K562 (cell line): Measurements from ENCODE around the gene IGLON5. TPM values are rescaled to one million over a fixed set of nuclear protein-coding genes. Genes with fewer than 3 reads are reported as not detected.
A peak's percentile ranks its signal among the peaks of the same experiment; 100 is the strongest.

ENCODE experiments used
- ADNP ChIP-seq: fragments of 200-800 bp; sonication (Bioruptor generic); IDR thresholded peaks from 2 replicates; pipeline ENCODE4 v1.6.1; 2016; ENCODE audit warnings: missing genetic modification characterization, missing compliant biosample characterization
- BRD9 ChIP-seq: fragments of 450-650 bp; IDR thresholded peaks from 2 replicates; pipeline ENCODE4 v1.6.1; 2018; ENCODE audit warnings: low read depth; ENCODE audit not compliant: partially characterized antibody
- COPS2 ChIP-seq: fragments of 450-650 bp; conservative IDR thresholded peaks from 2 replicates; pipeline ENCODE4 v1.6.1; 2016; ENCODE audit warnings: mild to moderate bottlenecking, moderate library complexity
- FOXJ2 ChIP-seq: fragments of 200-800 bp; sonication (Bioruptor generic); IDR thresholded peaks from 2 replicates; pipeline ENCODE4 v1.6.1; 2016; ENCODE audit warnings: missing genetic modification characterization, missing compliant biosample characterization
- NR2C1 ChIP-seq, 2 experiments: fragments of 450-650 bp; IDR thresholded peaks; 2 replicates each; pipeline ENCODE4 v1.6.1; 2017; ENCODE audit warnings: mild to moderate bottlenecking in 2 of 2, antibody characterized with exemption in 1 of 2, inconsistent platforms in 1 of 2, missing compliant biosample characterization in 1 of 2, missing genetic modification characterization in 1 of 2
- NR2C2 ChIP-seq, 2 experiments: fragments of 200-800 bp in 1 of 2; sonication (Bioruptor generic) in 1 of 2; sonication (generic) in 1 of 2; formaldehyde crosslinking in 1 of 2; IDR thresholded peaks; 2 replicates each; pipeline versions ENCODE4 v1.6.1 to v1.8.0; 2016 to 2022; ENCODE audit warnings: mild to moderate bottlenecking in 1 of 2, missing compliant biosample characterization in 1 of 2, missing genetic modification characterization in 1 of 2, missing genetic modification reagents in 1 of 2
- PTBP1 ChIP-seq: fragments of 200-400 bp; formaldehyde crosslinking; IDR thresholded peaks from 2 replicates; pipeline ENCODE4 v1.6.1; 2017; ENCODE audit warnings: low read depth, low read length
- TAF1 ChIP-seq: IDR thresholded peaks from 2 replicates; pipeline ENCODE4 v1.6.1; 2011; ENCODE audit warnings: mild to moderate bottlenecking, low read length, moderate library complexity; ENCODE audit not compliant: insufficient read depth, control insufficient read depth, severe bottlenecking; ENCODE audit errors: extremely low read depth
- TFAP4 ChIP-seq: sonication (generic); formaldehyde crosslinking; IDR thresholded peaks from 2 replicates; pipeline ENCODE4 v1.8.0; 2022; ENCODE audit warnings: missing genetic modification reagents, mild to moderate bottlenecking, moderate library complexity, borderline replicate concordance
- ZNF609 ChIP-seq: sonication (generic); formaldehyde crosslinking; IDR thresholded peaks from 2 replicates; pipeline ENCODE4 v1.8.1; 2023; ENCODE audit warnings: missing genetic modification reagents, mild to moderate bottlenecking, borderline replicate concordance
- polyA plus RNA-seq, 8 experiments: library from polyadenylated mRNA; depleted of rRNA in 4 of 8; stranded (reverse) in 5 of 8; unstranded in 3 of 8; fragments of >200 nt; fragmentation: Nextera tagmentation in 2 of 8; fragmentation: Illumina TruSeq in 1 of 8; extraction: Ambion mirVana in 2 of 8; extraction: Trizol in 1 of 8; gene quantifications; 2 replicates each; pipeline versions ENCODE4 v1.2.1 to v1.2.3, GENCODE V29; 2011 to 2014; ENCODE audit warnings: inconsistent platforms in 1 of 8, missing spikeins in 1 of 8
- total RNA-seq, 7 experiments: library from RNA; depleted of rRNA in 6 of 7; stranded (reverse); fragments of >200 nt in 6 of 7; fragmentation: Illumina TruSeq in 2 of 7; extraction: Trizol in 2 of 7; gene quantifications; 2 replicates each; pipeline versions ENCODE4 v1.2.1 to v1.2.3, GENCODE V29; 2011 to 2021; ENCODE audit warnings: low replicate concordance in 1 of 7
- TF ChIP-seq, protein P1 (sequence below): fragments of 450-650 bp; formaldehyde crosslinking; IDR thresholded peaks from 2 replicates; pipeline ENCODE4 v1.4.0; 2022; ENCODE audit warnings: missing genetic modification characterization
- TF ChIP-seq, protein P2 (sequence below): sonication (generic); formaldehyde crosslinking; IDR thresholded peaks from 2 replicates; pipeline ENCODE4 v1.8.0; 2023; ENCODE audit warnings: missing genetic modification reagents, mild to moderate bottlenecking, borderline replicate concordance

Gene IGLON5
- total and polyA plus RNA-seq, 9 of the 15 experiments (the other 6 are each of a cell fraction or from before 2014, with no cell fraction given), result 0.03 to 0.22 (median 0.14) TPM; not detected in 2

GRCh38 chr19:51366389-51367254 lies 55.2 kb downstream of the IGLON5 start (continued):
- TF ChIP-seq, protein P1, sequence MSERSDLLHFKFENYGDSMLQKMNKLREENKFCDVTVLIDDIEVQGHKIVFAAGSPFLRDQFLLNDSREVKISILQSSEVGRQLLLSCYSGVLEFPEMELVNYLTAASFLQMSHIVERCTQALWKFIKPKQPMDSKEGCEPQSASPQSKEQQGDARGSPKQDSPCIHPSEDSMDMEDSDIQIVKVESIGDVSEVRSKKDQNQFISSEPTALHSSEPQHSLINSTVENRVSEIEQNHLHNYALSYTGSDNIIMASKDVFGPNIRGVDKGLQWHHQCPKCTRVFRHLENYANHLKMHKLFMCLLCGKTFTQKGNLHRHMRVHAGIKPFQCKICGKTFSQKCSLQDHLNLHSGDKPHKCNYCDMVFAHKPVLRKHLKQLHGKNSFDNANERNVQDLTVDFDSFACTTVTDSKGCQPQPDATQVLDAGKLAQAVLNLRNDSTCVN (CRISPR knock-in tag), result peak; percentile 34; the same call in 1 of the 2 replicates
- TF ChIP-seq BRD9 (peak; percentile 82), TFAP4 (CRISPR knock-in tag) (no peak; the same call in 1 of the 2 replicates), FOXJ2 (tag) (no peak), ADNP (tag) (no peak), ZNF609 (CRISPR knock-in tag) (0 out of 2 replicates have a peak, but pooled peaks have one; percentile 29), NR2C2 (CRISPR knock-in tag; IDR thresholded peaks at IDR 0.05) (no peak), NR2C2 (tag; IDR thresholded peaks at IDR 0.05) (peak; percentile 78), NR2C1 (IDR thresholded peaks at IDR 0.05) (no peak), NR2C1 (tag; IDR thresholded peaks at IDR 0.05) (0 out of 2 replicates have a peak, but pooled peaks have one; percentile 24), COPS2 (no peak), PTBP1 (no peak), TAF1 (peak; percentile 88)
- TF ChIP-seq, protein P2, sequence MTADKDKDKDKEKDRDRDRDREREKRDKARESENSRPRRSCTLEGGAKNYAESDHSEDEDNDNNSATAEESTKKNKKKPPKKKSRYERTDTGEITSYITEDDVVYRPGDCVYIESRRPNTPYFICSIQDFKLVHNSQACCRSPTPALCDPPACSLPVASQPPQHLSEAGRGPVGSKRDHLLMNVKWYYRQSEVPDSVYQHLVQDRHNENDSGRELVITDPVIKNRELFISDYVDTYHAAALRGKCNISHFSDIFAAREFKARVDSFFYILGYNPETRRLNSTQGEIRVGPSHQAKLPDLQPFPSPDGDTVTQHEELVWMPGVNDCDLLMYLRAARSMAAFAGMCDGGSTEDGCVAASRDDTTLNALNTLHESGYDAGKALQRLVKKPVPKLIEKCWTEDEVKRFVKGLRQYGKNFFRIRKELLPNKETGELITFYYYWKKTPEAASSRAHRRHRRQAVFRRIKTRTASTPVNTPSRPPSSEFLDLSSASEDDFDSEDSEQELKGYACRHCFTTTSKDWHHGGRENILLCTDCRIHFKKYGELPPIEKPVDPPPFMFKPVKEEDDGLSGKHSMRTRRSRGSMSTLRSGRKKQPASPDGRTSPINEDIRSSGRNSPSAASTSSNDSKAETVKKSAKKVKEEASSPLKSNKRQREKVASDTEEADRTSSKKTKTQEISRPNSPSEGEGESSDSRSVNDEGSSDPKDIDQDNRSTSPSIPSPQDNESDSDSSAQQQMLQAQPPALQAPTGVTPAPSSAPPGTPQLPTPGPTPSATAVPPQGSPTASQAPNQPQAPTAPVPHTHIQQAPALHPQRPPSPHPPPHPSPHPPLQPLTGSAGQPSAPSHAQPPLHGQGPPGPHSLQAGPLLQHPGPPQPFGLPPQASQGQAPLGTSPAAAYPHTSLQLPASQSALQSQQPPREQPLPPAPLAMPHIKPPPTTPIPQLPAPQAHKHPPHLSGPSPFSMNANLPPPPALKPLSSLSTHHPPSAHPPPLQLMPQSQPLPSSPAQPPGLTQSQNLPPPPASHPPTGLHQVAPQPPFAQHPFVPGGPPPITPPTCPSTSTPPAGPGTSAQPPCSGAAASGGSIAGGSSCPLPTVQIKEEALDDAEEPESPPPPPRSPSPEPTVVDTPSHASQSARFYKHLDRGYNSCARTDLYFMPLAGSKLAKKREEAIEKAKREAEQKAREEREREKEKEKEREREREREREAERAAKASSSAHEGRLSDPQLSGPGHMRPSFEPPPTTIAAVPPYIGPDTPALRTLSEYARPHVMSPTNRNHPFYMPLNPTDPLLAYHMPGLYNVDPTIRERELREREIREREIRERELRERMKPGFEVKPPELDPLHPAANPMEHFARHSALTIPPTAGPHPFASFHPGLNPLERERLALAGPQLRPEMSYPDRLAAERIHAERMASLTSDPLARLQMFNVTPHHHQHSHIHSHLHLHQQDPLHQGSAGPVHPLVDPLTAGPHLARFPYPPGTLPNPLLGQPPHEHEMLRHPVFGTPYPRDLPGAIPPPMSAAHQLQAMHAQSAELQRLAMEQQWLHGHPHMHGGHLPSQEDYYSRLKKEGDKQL, result no peak
